ENCODE results near the gene EBI3.

GRCh38 chr19:4194353-4194752 lies 35.0 kb upstream of the EBI3 start:
- TF ChIP-seq CTCF (IDR thresholded peaks at IDR 0.05 in 8 of 11, conservative IDR thresholded peaks at IDR 0.05 in 3 of 11) (no peak), POLR2A (IDR thresholded peaks at IDR 0.05) (no peak), POLR2AphosphoS5 (IDR thresholded peaks at IDR 0.05) (no peak)

Data from spleen (tissue), 7 donors.